ENCODE measurements around the gene ARHGAP18. TPM values are rescaled to one million over a fixed set of nuclear protein-coding genes. Genes with fewer than 3 reads are reported as not detected.

ARHGAP18 gene
- polyA plus RNA-seq, 10 donors, result 10.9 to 27.8 (median 19.5) TPM

DNA sequence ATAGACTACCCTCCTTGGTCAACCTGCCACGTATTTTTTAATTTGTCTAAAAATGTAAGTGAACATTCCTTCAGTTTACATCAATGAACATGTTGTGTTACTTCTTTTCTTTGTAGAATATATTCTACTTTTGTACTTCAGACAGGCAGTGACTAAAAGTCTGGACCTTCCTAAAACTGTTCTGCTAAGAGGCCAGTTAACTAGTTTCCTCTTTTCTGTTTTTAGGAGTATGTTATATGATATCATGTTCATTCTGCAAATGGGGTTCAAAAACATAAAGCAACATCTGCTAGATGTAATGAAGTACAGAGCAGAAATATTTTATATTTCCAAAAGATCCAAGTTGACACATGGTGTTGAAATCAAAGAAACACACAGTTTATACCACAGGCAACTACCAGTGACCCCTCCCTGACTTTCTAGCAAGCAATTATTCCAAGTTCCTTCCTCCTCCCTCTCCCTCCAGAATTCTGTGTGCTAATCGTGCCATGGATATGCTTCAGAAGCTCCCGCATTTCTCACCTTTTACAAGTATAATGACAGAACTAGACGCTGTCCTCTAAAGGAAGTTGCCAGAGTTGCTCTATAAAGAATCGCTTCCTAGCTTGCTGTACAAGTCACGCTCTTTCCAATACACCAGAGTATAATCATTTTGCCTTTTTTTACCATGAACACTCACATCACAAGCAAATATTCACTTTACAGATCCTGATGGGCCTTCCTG lies 64.7 kb downstream of the ARHGAP18 start:
- peak in 2 of 3 donors; percentile 32 to 83 for DNase-seq

DNA sequence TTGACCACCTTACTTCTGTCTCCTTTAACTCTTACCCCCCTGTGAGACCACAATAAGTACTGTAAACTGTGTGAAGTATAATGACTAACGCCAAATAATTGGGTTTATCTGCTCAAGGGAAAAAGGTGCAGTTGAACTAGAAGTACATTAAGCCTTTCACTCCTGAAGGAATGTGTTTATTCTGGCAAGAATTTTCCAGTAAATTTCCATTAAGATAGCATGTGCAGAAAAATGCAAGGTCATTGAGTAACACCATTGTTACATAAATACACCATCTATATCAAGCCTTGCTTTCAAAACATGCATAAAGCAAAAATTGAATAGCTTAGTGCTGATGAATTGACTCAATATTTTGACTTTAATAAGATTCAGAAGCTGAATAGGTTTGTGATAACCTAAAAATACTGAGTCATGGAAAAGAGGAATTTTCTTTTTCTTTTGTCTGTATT lies 65.4 kb downstream of the ARHGAP18 start:
- peak in 2 of 3 donors; percentile 44 to 59 for DNase-seq

- no peak for DNase-seq
These were observed 66.0 kb downstream of the ARHGAP18 start for GRCh38 chr6:129643968-129644367.

DNA sequence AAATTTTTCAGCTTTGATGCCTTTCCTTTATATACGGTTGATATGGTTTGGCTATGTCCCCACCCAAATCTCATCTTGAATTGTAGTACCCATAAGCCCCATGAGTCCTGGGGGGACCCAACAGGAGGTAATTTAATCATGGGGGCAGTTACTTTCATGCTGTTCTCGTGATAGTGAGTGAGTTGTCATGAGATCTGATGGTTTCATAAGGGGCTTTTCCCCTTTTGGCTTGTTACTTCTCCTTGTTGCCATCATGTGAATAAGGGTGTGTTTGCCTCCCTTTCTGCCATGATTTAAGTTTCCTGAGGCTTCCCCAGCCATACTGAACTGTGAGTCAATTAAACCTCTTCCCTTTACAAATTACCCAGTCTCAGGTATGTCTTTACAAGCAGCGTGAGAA lies 66.8 kb downstream of the ARHGAP18 start:
- no peak for DNase-seq

DNA sequence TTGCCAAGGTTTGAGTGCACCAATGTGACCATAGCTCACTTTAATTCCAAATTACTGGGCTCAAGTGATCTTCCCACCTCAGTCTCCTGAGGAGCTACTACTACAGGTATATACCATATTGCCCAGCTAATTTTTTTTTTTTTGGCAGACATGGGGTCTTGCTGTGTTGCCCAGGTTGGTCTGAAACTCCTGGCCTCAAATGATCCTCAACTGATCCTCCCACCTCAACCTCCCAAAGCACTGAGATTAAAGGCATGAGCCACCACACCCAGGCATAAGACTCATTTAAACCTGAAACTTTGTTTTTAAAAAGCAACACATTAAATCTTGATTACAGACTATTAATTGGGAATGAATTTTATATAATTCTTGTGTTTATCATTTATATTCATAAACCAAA lies 67.7 kb downstream of the ARHGAP18 start:
- DNase-seq, result no peak

DNA sequence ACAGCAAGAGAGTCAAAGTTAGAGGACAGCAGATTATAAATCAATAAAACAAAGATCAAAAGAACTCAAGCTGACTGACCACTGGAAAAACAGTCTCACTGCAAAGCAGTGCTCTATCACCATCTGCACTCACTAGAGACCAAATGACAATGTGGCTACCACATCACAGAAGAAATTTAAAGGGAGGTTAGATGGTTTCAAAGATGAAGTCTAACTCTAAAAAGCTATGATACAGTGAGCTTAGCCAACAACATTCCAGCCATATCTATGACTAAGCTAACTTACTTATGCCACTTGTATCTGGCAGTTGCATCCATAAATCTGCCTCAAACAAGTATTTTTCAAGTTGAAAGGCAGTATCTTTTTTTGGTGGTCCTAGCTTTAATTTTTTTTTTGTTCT lies 68.6 kb downstream of the ARHGAP18 start:
- peak in 1 of 3 donors; percentile 35 for DNase-seq

DNA sequence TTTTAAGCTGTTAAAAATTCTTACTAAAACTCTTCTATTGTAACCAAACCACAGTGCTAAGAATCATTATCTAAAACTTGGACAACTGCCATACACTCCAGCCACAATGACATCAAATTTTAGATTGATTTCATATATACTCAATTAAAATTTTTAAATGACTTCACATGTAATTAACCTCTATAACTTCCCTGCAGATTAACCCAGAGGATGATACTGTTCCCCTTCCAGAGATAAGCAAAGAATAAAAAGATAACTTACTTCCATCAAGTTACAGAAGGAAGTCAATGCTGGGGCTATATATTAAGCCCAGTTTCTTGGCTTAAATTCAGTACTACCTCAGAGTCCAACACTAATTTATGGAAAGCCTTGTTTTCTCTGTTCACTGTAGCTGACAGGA lies 71.3 kb downstream of the ARHGAP18 start:
- peak in 2 of 3 donors; percentile 24 to 72 for DNase-seq

- peak in 2 of 3 donors; percentile 22 to 62 for DNase-seq
These were observed 71.8 kb downstream of the ARHGAP18 start for GRCh38 chr6:129638055-129638684.

GRCh38 chr6:129637340-129638054 lies 72.5 kb downstream of the ARHGAP18 start:
- DNase-seq, result no peak

DNA sequence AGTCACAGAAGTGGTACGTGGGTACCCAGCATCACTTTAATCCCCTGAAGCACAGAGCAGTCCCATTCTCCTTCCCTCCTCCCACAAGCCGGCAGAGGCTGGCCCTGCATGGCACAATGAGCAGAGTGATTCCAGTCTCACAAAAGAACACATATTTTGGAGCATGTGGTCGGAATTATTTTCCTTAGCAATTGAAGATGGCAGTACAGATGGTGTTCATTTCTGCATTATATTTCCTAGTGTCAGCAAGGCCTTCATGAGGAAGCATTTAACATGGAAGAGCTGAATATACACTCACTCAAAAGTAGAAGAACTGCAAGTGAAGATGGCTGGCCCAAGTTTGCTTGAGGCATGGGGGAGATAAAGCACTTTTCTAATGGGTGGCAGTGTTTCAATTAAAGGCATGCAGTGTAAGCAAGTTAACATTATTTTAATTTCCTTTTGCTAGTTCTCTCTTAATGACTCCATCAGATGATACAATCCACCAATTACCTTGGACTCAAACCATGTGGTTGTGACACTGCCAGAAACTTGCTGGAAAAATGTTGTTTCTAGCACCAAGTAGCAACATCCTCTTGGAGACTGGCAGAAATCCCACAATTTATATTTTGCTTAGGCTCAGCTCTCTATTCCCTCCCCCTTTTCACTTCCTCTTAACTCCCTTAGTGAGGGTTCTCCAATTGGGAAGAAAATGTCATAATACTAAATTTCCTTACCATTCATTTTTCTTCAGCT lies 74.4 kb downstream of the ARHGAP18 start:
- peak; percentile 78 to 93 (median 86) for DNase-seq

DNA sequence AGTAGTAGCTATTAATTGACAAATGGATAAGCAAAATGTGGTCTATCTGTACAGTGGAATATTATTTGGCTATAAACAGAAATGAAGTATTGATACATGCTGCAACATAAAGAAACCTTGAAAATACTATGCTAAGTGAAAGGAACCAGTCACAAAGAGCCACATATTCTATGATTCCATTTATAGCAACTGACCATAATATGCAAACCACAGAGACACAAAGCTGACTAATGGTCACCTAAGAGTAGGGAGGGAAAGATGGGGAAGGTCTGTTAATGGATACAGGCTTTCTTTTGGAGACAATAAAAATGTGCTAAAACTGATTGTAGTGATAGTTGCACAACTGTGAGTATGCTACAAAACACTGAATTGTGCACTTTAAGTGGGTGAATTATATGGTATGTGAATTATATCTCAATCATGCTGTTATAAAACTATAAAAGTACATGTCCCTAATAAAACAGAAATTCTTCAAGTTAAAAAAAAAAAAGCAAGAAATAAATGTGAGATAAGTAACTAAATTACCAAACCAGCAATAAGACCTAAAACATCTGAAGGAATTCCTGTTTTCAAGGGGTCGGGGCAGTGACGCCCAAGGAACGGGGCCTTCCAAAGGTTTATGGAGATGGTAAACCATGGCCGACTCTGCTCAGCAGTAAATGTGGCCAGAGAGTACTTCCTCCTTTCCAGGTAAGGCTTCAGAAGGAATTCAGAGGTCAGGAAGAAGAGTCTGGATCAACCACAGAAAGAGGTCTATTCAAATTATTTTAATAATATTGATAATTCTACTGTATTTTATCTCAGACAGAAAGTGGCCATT lies 75.4 kb downstream of the ARHGAP18 start:
- DNase-seq, result no peak

- DNase-seq, result no peak
These were observed 76.4 kb downstream of the ARHGAP18 start for GRCh38 chr6:129633529-129633928.

- no peak for DNase-seq
These were observed 77.8 kb downstream of the ARHGAP18 start for GRCh38 chr6:129632172-129632613.

DNA sequence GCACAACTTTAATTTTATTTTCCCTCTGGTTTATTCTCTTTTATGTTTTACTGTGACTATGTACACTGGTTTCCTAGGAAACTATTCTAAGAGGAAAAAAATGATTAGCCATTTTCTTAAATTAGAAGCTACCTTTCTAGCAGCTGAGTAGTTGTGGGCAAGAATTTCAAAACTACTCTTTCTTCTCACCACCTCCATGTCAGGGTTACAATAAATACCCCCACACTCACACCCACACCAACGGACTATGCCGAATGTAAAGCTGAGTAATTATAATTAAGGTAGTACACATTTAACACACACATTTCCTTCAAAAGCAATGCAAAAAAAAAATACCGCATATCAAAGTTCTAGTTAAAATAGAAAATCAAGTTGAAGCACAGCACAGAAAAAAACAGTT lies 78.9 kb downstream of the ARHGAP18 start:
- DNase-seq, result no peak

DNA sequence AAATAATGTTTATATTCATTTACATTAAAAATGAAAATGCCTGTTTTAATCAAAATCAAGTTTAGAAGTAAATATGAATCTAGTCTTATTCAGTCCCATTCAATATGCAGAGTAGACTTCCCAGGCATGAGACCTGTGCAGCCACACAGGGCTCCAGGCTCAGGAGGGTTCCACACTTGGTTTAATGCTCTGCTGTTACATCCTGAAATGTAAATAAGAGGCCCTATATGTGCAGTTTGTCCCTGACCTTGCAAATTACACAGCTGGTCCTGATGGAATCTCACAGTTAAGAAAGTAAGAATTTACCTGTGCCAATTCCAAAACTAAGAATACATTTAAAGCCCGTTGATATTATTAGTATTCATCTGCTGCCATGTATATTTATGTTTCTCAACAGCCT lies 79.4 kb downstream of the ARHGAP18 start:
- no peak for DNase-seq

GRCh38 chr6:129628101-129628815 lies 81.7 kb downstream of the ARHGAP18 start:
- DNase-seq, result no peak

DNA sequence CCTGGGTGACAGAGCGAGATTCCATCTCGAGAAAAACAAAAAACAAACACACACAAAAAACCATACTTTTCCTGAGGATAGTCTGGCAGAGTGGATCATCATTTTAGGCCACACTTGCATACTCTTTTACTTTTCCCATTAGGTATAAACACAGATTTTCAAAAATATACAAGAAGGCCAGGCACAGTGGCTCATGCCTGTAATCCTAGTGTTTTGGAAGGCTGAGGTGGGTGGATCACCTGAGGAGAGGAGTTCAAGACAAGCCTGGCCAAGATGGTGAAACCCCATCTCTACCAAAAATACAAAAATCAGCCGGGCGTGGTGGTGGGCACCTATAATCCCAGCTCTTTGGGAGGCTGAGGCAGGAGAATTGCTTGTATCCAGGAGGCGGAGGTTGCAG lies 85.5 kb downstream of the ARHGAP18 start:
- no peak for DNase-seq

DNA sequence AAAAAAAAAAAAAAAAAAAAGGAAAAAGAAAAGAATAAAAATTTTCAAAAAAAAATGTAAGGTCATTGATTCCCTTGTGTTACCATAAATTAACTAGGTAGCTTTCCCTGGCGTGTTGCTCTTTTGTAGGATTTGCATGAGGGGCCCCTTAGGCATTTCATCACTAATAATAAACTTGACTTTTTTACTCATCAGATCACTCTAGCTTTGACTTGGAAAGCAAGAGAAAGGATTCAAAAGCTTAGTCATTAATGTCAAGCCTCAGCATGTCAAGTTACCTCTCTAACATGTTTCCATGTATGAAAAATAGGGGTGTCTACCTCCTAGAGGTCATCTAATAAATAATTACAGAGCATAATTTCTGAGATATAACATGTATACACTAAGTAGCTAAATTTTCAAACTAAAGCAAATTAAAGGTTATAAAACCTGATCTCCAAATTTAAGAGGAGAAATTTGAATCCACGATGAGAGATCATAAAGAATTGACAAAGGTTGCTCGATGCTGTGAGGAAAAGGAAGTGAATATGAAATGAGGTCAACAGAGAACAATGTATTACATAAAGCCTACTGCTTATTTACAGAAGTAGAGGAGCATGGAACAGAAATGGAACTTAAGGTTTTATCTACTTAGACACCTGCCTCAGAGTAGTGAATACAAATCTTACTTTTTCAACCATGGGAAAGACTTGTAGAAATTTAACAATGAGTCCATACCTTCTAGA lies 86.8 kb downstream of the ARHGAP18 start:
- DNase-seq, result no peak

DNA sequence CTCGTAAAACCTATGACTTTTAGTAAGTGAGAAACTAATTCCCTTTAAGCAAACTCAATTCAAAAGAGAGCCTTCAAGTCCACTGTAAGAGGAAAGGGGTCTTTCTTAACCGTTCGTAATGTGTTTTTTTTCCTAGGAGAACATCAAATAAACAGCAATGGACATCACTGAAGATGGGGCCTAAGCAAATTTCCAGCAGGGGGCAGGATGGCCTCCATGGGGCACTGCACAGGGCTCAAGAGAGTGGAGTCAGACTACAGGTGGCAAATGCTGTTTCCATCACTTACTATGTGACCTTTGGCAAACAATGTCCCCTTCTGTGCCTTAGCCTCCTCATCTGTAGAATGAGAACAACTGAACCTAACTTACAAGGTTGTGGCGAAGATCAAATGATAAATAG lies 88.7 kb downstream of the ARHGAP18 start:
- DNase-seq, result no peak

- no peak for DNase-seq
These were observed 89.8 kb downstream of the ARHGAP18 start for GRCh38 chr6:129620234-129620610.

All from muscle of back (tissue), 11 donors.